ENCODE results near the gene TMEM80.

TMEM80 gene

DNA sequence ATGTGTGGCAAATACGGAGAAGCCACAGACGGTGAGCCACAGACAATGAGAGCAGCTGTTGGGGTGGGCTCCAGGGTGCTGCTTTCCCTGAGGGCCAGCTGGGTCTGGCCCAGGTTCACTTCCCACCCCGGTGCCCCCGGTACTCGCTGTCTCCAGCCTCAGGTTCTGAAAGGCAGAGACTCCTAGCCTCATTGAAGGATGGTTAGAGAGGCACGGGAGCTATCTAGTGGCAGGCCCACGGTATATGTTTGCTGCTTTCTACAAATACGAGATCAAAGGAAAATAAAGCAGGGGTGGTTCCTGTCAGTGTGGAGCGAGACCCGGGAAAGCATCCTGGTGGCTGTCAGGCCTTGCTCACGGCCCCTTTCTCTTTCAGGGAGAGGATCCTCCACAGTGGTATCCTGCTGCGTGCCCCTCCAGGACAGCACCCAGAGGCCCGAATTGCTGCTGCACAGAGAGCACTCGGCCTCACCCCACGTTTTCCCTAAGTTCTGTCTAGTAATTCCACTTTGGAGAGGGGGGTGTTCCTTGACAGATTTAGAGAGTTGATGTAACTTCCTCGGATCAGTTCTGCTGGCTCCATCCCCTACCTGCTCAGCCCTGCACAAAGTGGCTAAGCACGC, 3.0 kb downstream of the TMEM80 start:
- H3K4me3 Mint-ChIP-seq = peak overlapping the region in 1 of 2 donors; percentile 43

DNA sequence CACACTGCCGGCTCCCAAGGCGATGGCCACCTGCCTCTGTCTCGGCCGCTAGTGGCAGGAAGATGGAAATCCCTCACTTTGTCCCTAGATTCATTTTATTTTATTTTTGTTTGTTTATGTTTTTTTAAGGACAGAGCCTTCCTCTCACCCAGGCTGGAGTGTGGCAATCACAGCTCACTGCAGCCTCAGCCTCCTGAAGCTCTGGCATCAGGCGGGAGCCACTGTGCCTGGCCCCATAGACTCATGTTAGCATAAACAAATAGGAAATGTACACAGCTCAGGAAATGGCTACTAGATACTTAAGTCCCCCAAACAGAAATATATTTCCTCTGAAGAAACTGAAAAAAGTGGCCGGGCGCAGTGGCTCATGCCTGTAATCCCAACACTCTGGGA, 3.5 kb downstream of the TMEM80 start:
- DNase-seq = no peak
- Mint-ChIP-seq H3K4me1 (ENCODE audit: low read depth in 2 of 2) (peaks cover 10% of the 10 kb centered on the region in 2 donors), H3K9me3 (no peaks in the 10 kb centered on the region), H3K4me3 (no peak overlapping the region), H3K27ac (no peak overlapping the region), H3K36me3 (ENCODE audit: insufficient read depth) (peaks cover 16% of the 10 kb centered on the region), H3K27me3 (no peaks in the 10 kb centered on the region)
- no peak for ATAC-seq (replicated peaks)

More for the DNA sequence above, 3.0 kb downstream of the TMEM80 start:
- Mint-ChIP-seq H3K9me3 (no peaks in the 10 kb centered on the region), H3K27me3 (no peaks in the 10 kb centered on the region), H3K27ac (peak overlapping the region in 1 of 2 donors; percentile 52), H3K4me1 (ENCODE audit: low read depth in 2 of 2) (peaks cover 14% of the 10 kb centered on the region in 2 donors), H3K36me3 (ENCODE audit: insufficient read depth) (peaks cover 17% of the 10 kb centered on the region)
- ATAC-seq (replicated peaks) = no peak
- no peak for DNase-seq

DNA sequence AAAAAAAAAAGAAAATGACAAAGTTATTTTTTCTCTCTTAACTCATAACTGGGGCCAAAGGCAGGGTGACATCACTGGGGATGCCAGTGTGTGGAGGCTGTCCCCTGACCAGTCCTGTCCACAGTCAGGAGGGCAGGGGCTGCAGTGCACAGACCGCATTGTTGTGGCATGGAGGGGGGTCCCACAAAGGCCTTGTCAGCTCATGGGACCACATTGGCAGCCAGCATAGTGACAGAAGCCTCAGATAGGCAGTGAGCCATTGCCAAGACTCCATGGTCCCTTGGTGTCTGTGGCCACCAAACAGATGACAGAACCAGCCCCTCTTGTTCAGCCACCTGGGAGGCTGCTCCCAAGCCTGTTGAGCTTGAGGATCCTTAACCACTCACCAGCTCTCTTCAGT, 4.1 kb downstream of the TMEM80 start:
- Mint-ChIP-seq H3K27me3 (no peaks in the 10 kb centered on the region), H3K4me1 (ENCODE audit: low read depth in 2 of 2) (peaks cover 8 to 10% of the 10 kb centered on the region in 2 donors), H3K27ac (no peak overlapping the region), H3K9me3 (no peaks in the 10 kb centered on the region), H3K36me3 (ENCODE audit: insufficient read depth) (peaks cover 16% of the 10 kb centered on the region), H3K4me3 (no peak overlapping the region)
- no peak for DNase-seq
- ATAC-seq (replicated peaks) = no peak

DNA sequence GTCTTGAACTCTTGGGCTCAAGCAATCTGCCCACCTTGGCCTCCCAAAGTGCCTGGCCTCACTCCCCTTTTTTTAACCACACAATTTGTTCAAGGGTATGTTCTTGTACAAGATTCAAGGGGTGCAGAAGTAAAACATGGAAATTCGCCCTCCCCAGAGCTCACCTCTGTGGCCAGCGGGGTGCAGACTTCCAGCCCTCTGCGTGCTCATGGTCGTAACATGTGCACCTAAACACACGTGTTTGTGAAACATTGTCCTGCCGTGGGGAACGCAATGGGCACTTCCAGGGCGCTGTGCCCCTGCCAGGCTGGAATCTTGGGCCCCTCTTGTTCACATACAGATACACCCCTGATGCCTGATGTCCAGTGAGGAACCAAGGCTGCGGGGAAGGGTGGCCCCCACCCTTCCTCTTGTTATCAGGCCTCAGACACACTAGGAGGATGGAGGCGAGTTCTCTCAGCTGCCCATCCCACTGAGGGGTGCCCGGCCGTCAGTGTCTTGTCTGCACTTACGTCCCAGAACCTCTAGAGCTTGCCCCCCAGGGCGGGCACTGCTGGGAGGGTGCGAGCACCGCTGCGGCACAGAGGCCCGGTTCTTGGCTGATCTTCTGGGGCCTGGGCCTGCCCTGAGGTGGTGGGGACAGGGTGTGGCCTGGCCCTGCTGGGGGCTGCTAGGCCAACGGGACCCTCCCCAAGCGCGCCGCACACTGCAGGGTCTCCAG, 6.3 kb downstream of the TMEM80 start:
- Mint-ChIP-seq H3K27ac (no peak overlapping the region), H3K4me1 (ENCODE audit: low read depth in 2 of 2) (peaks cover 6 to 8% of the 10 kb centered on the region in 2 donors), H3K4me3 (no peak overlapping the region), H3K9me3 (no peaks in the 10 kb centered on the region), H3K27me3 (peaks cover 0 to 9% of the 10 kb centered on the region in 2 donors), H3K36me3 (ENCODE audit: insufficient read depth) (peaks cover 3% of the 10 kb centered on the region)
- DNase-seq (no peak), ATAC-seq (replicated peaks) (no peak)

DNA sequence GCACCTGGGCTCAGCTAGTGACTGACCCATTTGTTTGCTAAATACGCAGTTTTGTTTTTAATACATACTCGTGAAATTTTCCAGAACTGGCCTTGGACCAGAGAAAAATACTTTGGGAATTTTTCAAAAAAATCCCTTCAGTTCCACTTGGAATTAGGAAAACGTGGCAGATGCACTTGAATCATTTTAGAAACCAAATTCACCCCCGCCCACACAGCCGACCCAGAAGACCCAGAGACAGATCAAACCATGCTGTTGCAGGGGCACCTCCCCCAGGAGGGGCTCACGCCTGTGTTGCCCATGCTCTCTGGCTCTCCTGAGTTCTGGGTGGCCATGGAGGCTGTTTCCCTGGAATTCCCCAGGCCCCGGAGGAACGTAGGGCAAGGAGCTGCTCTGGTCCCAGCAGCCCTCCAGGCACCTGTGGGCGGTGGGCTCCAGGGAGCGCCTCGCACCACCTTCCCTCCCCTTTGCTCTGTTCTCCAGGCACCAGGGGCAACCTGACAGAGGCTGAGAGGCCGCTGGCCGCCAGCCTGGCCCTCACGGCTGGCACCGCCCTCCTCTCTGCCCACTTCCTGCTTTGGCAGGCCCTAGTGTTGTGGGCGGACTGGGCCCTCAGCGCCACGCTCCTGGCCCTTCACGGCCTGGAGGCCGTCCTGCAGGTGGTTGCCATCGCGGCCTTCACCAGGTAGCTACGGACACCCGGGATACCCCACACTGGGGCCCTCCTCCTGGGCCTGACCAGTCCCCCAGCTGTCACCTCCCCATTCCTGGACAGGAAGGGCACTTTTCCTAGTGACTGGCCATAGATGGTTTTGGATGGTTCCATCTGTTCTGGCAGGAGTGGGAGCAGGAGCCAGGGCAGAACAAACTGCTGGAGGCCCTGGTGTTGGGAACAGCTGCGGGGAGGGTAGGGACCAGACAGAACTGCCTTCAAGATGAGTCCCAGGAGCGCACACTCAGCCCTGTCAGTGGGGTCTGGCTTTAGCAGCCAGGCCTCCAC, 7.1 kb downstream of the TMEM80 start:
- peaks cover 8 to 17% of the 10 kb centered on the region in 2 donors for H3K27me3 Mint-ChIP-seq
- H3K9me3 Mint-ChIP-seq = no peaks in the 10 kb centered on the region
- H3K36me3 Mint-ChIP-seq (ENCODE audit: insufficient read depth) = peaks cover 3% of the 10 kb centered on the region
- H3K27ac Mint-ChIP-seq = no peak overlapping the region
- peaks cover 7% of the 10 kb centered on the region in 2 donors for H3K4me1 Mint-ChIP-seq (ENCODE audit: low read depth in 2 of 2)
- no peak for DNase-seq
- ATAC-seq (replicated peaks) = peak; percentile 45
- H3K4me3 Mint-ChIP-seq = no peak overlapping the region

DNA sequence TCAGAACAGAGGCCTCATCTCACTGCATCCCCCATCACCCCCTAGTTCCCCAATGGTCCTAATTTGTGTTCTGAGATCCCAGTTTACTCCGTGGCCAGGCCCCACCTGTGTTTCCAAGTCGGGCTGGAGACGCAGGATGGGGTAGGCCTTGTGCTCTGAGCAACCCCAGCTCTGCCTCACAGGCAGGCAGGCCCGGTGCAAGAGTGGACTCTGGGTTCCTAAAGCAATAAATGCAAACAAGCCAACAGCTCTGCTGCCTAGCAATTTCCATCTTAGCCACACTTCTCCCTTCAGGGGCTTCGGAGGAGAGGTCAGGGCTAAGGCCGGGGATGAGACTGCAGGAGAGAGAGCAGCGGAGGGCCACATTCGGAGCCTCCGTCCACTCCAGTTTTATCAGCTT, 7.9 kb downstream of the TMEM80 start:
- H3K4me1 Mint-ChIP-seq (ENCODE audit: low read depth in 2 of 2) = peaks cover 3 to 5% of the 10 kb centered on the region in 2 donors
- peaks cover under 1% of the 10 kb centered on the region for H3K36me3 Mint-ChIP-seq (ENCODE audit: insufficient read depth)
- H3K27me3 Mint-ChIP-seq = peaks cover 12 to 23% of the 10 kb centered on the region in 2 donors
- ATAC-seq (replicated peaks) (no peak), DNase-seq (no peak)
- H3K27ac Mint-ChIP-seq = peak overlapping the region in 1 of 2 donors; percentile 44
- H3K4me3 Mint-ChIP-seq = no peak overlapping the region
- H3K9me3 Mint-ChIP-seq = no peaks in the 10 kb centered on the region

DNA sequence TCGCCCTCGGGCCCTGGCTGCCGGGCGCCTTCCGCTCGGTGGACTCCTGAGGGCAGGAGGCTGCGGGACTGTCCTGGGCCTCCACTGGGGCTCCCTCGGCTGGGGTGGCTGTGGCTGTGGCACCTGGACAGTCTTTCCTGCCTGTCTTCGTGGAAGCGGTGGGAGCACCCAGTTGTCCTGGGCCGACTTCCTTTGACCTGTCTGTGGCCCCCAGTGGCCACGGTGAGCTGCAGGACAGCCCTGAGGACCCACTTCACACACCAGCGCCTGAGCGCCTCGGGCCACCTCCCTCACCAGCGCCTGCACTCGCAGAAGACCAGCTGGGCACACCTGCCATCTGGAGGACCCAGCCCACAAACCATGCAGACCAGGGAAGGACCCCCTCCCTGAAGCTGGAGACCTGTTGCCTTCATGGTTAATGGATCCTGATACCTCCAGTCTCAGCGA, 8.6 kb downstream of the TMEM80 start:
- no peak for DNase-seq
- Mint-ChIP-seq H3K4me3 (no peak overlapping the region), H3K4me1 (ENCODE audit: low read depth in 2 of 2) (peaks cover 3 to 5% of the 10 kb centered on the region in 2 donors), H3K27ac (peak overlapping the region in 1 of 2 donors; percentile 44), H3K36me3 (ENCODE audit: insufficient read depth) (no peaks in the 10 kb centered on the region), H3K27me3 (peaks cover 12 to 23% of the 10 kb centered on the region in 2 donors), H3K9me3 (no peaks in the 10 kb centered on the region)
- ATAC-seq (replicated peaks) = no peak

DNA sequence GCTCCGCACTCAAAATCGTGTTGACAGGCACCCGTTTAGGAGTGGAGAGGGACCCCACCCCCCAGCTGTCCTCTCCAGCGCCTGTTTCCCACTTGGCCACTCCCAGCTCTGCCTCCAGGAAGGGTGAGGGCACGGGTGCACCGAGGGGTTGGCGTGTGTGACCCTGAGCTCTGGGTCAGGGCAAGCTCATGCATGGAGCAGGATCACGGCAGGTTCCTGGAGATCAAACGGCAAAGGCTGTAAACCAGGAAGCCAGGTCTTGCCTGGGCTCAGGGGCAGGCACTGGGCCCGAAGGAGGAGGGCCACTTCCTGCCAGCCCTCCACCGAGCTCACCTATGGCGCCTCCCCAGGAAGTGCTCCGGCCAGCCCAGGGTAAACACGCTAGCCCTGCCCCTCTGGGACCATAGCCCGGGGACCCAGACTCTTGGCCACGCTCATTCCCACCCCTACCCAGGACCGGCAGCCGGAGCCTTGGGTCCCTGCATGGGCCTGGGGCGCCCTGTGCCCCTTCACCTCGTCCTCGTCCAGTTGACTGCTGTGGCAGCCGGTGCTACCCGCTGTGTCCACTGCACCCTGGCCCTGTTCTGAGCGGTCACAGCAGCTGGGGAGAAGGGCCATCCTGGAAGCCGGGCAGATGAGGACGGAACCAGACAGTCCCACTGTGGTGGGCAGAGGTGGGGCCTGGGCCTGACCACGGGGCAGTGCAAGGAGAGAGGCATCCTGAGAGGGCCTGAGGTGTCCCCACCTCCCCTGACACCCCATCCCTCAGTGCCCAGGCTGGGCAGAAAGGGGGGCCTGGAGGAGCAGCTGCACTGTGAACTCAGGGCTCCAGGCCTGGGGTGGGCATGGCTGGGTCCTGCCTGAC, 9.4 kb downstream of the TMEM80 start:
- H3K4me1 Mint-ChIP-seq (ENCODE audit: low read depth in 2 of 2) = peaks cover 3 to 5% of the 10 kb centered on the region in 2 donors
- no peaks in the 10 kb centered on the region for H3K9me3 Mint-ChIP-seq
- peak overlapping the region; percentile 33 to 37 for H3K4me3 Mint-ChIP-seq
- H3K27me3 Mint-ChIP-seq = peaks cover 12 to 30% of the 10 kb centered on the region in 2 donors
- DNase-seq (no peak), ATAC-seq (replicated peaks) (no peak)
- H3K27ac Mint-ChIP-seq = no peak overlapping the region
- no peaks in the 10 kb centered on the region for H3K36me3 Mint-ChIP-seq (ENCODE audit: insufficient read depth)

DNA sequence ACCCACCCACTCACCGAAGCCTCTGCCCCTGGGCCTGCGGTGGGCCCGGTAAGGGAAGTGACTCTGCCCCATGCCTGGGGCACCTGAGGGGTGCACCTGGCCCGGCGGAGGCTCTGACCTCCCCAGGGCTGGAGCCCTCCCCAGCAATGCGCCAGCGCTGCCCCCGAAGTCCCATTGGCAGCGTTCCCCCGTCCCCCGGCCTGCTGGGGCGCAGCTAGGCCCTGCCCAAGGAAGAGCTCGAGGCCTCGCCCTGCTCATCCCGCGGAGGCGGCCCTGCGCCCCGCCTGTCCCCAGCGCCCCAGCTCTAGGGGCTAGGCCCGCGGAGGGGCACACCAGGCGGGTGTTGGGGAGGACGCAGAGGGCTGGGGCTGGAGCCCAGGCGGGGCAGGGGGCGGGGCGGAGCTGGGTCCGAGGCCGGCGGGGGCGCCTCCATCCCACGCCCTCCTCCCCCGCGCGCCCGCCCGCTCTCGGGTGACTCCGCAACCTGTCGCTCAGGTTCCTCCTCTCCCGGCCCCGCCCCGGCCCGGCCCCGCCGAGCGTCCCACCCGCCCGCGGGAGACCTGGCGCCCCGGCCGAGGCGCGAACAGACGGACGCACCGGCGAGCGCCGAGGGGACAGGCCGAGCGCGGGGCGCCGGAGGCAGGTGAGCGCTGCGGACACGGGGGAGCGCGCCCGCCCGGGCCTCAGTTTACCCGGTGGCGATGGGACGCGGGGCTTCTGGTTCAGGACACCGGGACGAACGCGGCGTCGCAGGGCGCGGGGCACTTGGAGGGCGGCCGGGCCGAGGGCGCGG, 10.2 kb downstream of the TMEM80 start, which contains the start of gene EPS8L2:
Gene EPS8L2, plus strand, starts transcription at position 586 of the 793 bp plus-strand sequence. CDS start 3,177 bp downstream, outside the sequence.
- Mint-ChIP-seq H3K36me3 (ENCODE audit: insufficient read depth) (no peaks in the 10 kb centered on the region), H3K4me1 (ENCODE audit: low read depth in 2 of 2) (peaks cover 3 to 9% of the 10 kb centered on the region in 2 donors), H3K27ac (no peak within 1 kb of the TSS), H3K4me3 (peak within 1 kb of the TSS; percentile 37 to 50), H3K9me3 (no peaks in the 10 kb centered on the region), H3K27me3 (peaks cover 18 to 38% of the 10 kb centered on the region in 2 donors)
- DNase-seq (no peak), ATAC-seq (replicated peaks) (peak; percentile 35)

DNA sequence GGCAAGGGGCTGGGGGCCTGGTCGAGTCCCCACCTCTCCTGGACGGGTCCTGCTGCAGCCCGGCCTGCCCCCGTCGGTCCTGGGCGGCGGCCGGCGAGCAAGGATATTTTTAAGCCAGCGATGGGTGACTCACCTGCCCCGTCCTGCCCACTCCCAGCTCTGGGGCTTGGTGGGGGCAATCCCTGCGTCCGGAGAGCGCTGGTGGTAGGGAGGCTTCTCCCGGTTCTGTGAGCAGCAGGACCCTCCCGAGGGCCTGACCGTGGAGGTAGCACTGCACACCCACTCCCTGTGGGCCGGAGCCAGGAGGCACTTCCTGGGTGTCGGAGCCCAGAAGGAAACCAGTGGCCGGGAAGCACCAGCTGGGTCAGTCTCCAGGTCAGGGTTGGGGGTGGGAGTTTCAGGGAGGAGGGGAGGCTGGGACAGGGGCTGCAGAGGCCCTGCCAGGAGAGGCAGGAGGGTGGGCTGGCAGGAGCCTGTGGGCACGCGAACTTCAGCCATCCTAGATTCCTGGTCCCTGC, 10.9 kb downstream of the TMEM80 start:
- H3K4me1 Mint-ChIP-seq (ENCODE audit: low read depth in 2 of 2) = peaks cover 3 to 13% of the 10 kb centered on the region in 2 donors
- H3K36me3 Mint-ChIP-seq (ENCODE audit: insufficient read depth) = no peaks in the 10 kb centered on the region
- H3K27me3 Mint-ChIP-seq = peaks cover 24 to 45% of the 10 kb centered on the region in 2 donors
- DNase-seq (no peak), ATAC-seq (replicated peaks) (no peak)
- no peak overlapping the region for H3K4me3 Mint-ChIP-seq
- H3K9me3 Mint-ChIP-seq = no peaks in the 10 kb centered on the region
- no peak overlapping the region for H3K27ac Mint-ChIP-seq

DNA sequence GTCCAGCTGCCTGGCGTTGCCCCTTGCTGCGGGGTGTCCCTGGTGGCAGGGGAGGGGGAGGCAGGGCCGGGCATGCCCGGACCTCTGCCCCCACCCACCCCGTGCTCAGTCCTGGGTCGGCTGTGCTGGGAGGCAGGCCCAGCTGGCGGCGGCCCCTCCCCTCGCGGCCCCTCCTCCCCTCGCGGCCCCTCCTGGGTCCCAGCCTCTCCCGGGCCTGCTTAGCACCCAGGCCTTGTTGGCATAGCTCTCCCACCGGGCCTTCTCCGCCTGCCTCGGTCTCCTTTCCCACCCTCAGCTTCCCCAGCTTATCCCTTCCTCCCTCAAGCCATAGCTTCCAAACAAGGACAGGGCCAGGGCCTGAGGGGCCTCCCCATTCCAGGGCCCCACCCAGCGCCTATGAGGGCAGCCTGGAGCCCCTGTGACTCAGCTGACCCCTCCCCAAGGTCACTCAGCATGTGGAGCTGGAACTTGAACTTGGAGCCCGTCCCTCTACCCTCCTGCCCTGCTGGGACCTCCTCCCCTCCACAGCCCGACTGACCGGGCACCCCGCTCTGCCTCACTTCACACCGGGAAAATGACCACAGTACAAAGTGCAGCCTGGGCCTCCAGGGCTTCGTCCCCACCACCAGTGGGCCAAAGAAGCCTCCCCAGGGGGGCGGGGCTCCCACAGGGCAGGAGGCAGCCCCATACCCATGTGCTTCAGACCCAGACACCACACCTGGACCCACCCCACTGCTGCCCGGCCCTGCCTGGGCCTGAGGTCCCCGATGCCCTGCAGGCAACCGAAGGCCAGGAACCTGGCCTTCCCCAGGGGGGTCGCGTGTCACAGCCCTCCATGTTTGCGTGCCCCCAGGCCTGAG, 11.6 kb downstream of the TMEM80 start:
- H3K27me3 Mint-ChIP-seq = peaks cover 24 to 47% of the 10 kb centered on the region in 2 donors

More for the DNA sequence above, 11.6 kb downstream of the TMEM80 start:
- Mint-ChIP-seq H3K9me3 (no peaks in the 10 kb centered on the region), H3K4me1 (ENCODE audit: low read depth in 2 of 2) (peaks cover 3 to 13% of the 10 kb centered on the region in 2 donors), H3K4me3 (peak overlapping the region in 1 of 2 donors; percentile 50), H3K36me3 (ENCODE audit: insufficient read depth) (no peaks in the 10 kb centered on the region), H3K27ac (no peak overlapping the region)
- no peak for DNase-seq
- ATAC-seq (replicated peaks) = no peak
